IMR-90 (cell line): ENCODE measurements around the gene EIF4G2. TPM values are rescaled to one million over a fixed set of nuclear protein-coding genes. Genes with fewer than 3 reads are reported as not detected.

Experiments
- ATAC-seq: fragments of 200-7000 bp; cut with Tn5 transposase; 2 replicates; pipeline ENCODE4 v1.9.1; 2020; ENCODE audit warnings: low read depth, mild to moderate bottlenecking, moderate library complexity
- BruUV-seq: library from RNA; stranded (reverse); fragments of 400-500 nt; replicated peaks from 2 replicates; lab custom pipeline; 2021; lab: Mats Ljungman, UMichigan
- CTCF ChIA-PET: fragments of 300-600 bp; formaldehyde crosslinking; extraction: SDS; loops from one replicate; lab custom pipeline; 2021; ENCODE audit warnings: antibody characterized with exemption; lab: Yijun Ruan, JAX
- POLR2A ChIA-PET: fragments of 300-600 bp; sonication (Branson Sonifier 250); formaldehyde crosslinking; loops from one replicate; lab custom pipeline; 2022; ENCODE audit warnings: antibody characterized with exemption; ENCODE audit not compliant: unreplicated experiment; lab: Charles Lee
- DNase-seq: peaks from one replicate; pipeline ENCODE4 v3.0.0; 2013
- H2AFZ ChIP-seq: replicated peaks from 2 replicates; pipeline ENCODE3; 2013; ENCODE audit warnings: low read length, mild to moderate bottlenecking; ENCODE audit not compliant: poor library complexity
- H2AK5ac ChIP-seq: 2 replicates; pipeline ENCODE4 v1.6.1; 2013; ENCODE audit warnings: low read depth, low read length, inconsistent platforms
- H2AK9ac ChIP-seq: replicated peaks from 2 replicates; pipeline ENCODE3; 2013; ENCODE audit warnings: mild to moderate bottlenecking, low read depth, low read length, moderate library complexity; ENCODE audit not compliant: poor library complexity
- H2BK120ac ChIP-seq: 2 replicates; pipeline ENCODE4 v1.6.1; 2013; ENCODE audit warnings: low read depth, low read length, inconsistent platforms
- H2BK15ac ChIP-seq: 3 replicates; pipeline ENCODE4 v1.6.1; 2013; ENCODE audit warnings: low read depth, low read length, inconsistent platforms
- H2BK20ac ChIP-seq: 2 replicates; pipeline ENCODE4 v1.6.1; 2013; ENCODE audit warnings: low read depth, mild to moderate bottlenecking, inconsistent platforms, low read length, moderate library complexity
- H2BK5ac ChIP-seq: 2 replicates; pipeline ENCODE4 v1.6.1; 2013; ENCODE audit warnings: mild to moderate bottlenecking, low read depth, low read length, inconsistent platforms; ENCODE audit not compliant: poor library complexity, severe bottlenecking
- H3K14ac ChIP-seq: replicated peaks from 2 replicates; pipeline ENCODE4 v1.6.1; 2013; ENCODE audit warnings: low read depth, low read length, inconsistent platforms
- H3K18ac ChIP-seq: 2 replicates; pipeline ENCODE4 v1.6.1; 2013; ENCODE audit warnings: low read depth, low read length, control low read depth
- H3K23ac ChIP-seq: 2 replicates; pipeline ENCODE4 v1.6.1; 2013; ENCODE audit warnings: low read depth, low read length, inconsistent platforms
- H3K27ac ChIP-seq: 2 replicates; pipeline ENCODE4 v1.5.1; 2013; ENCODE audit warnings: mild to moderate bottlenecking, control low read depth, low read length; ENCODE audit not compliant: insufficient read depth
- H3K27me3 ChIP-seq: 2 replicates; pipeline ENCODE4 v1.6.1; 2013; ENCODE audit warnings: low read length; ENCODE audit not compliant: control insufficient read depth, insufficient read depth
- H3K36me3 ChIP-seq: 2 replicates; pipeline ENCODE4 v1.6.1; 2013; ENCODE audit warnings: low read length, mixed read lengths; ENCODE audit not compliant: control insufficient read depth, insufficient read depth
- H3K4ac ChIP-seq: 2 replicates; pipeline ENCODE4 v1.6.1; 2013; ENCODE audit warnings: low read depth, low read length, inconsistent platforms
- H3K4me1 ChIP-seq: 2 replicates; pipeline ENCODE4 v1.6.1; 2013; ENCODE audit warnings: low read length, mixed read lengths; ENCODE audit not compliant: control insufficient read depth, insufficient read depth
- H3K4me2 ChIP-seq: 2 replicates; pipeline ENCODE4 v1.6.1; 2013; ENCODE audit warnings: low read depth, mild to moderate bottlenecking, control low read depth, low read length, moderate library complexity
- H3K4me3 ChIP-seq: 2 replicates; pipeline ENCODE4 v1.5.1; 2013; ENCODE audit warnings: low read depth, mild to moderate bottlenecking, control low read depth, low read length, moderate library complexity; ENCODE audit not compliant: insufficient read depth
- H3K56ac ChIP-seq: 2 replicates; pipeline ENCODE4 v1.6.1; 2013; ENCODE audit warnings: low read length, inconsistent platforms; ENCODE audit not compliant: insufficient read depth; ENCODE audit errors: extremely low read depth
- H3K79me1 ChIP-seq, 2 experiments: 2 replicates each; pipeline ENCODE4 v1.6.1; 2013; ENCODE audit warnings: low read length in 2 of 2, inconsistent platforms in 1 of 2, low read depth in 1 of 2
- H3K9ac ChIP-seq: 2 replicates; pipeline ENCODE4 v1.6.1; 2013; ENCODE audit warnings: low read depth, low read length, control low read depth
- H3K9me1 ChIP-seq: 2 replicates; pipeline ENCODE4 v1.6.1; 2013; ENCODE audit warnings: low read length, inconsistent platforms; ENCODE audit not compliant: insufficient read depth
- H3K9me3 ChIP-seq: 2 replicates; pipeline ENCODE4 v1.6.1; 2013; ENCODE audit warnings: low read length; ENCODE audit not compliant: control insufficient read depth, insufficient read depth
- H4K20me1 ChIP-seq: 2 replicates; pipeline ENCODE4 v1.6.1; 2013; ENCODE audit warnings: low read length, inconsistent platforms; ENCODE audit not compliant: insufficient read depth
- H4K5ac ChIP-seq: 2 replicates; pipeline ENCODE4 v1.6.1; 2013; ENCODE audit warnings: mild to moderate bottlenecking, low read depth, low read length, control low read depth
- H4K8ac ChIP-seq, 2 experiments: 2 replicates each; pipeline ENCODE4 v1.6.1; 2013; ENCODE audit warnings: low read depth in 2 of 2, low read length in 2 of 2, control low read depth in 1 of 2, inconsistent platforms in 1 of 2
- H4K91ac ChIP-seq: 2 replicates; pipeline ENCODE4 v1.6.1; 2013; ENCODE audit warnings: low read depth, low read length, inconsistent platforms; ENCODE audit not compliant: insufficient read depth
- CEBPB ChIP-seq: IDR thresholded peaks from 2 replicates; pipeline ENCODE4 v1.6.1; 2012; ENCODE audit warnings: low read depth, low read length, improper control_type of control experiment
- ELK1 ChIP-seq: fragments of 150-350 bp; IDR thresholded peaks from 2 replicates; pipeline ENCODE4 v1.6.1; 2016; ENCODE audit warnings: low read depth, mild to moderate bottlenecking, low read length, moderate library complexity, borderline replicate concordance
- MAZ ChIP-seq: IDR thresholded peaks from 2 replicates; pipeline ENCODE4 v1.6.1; 2012; ENCODE audit warnings: low read depth, mild to moderate bottlenecking, low read length, improper control_type of control experiment, moderate library complexity, borderline replicate concordance
- NFE2L2 ChIP-seq: fragments of 150-350 bp; IDR thresholded peaks from 2 replicates; pipeline ENCODE4 v1.6.1; 2016; ENCODE audit warnings: low read depth, mild to moderate bottlenecking, low read length
- RCOR1 ChIP-seq: IDR thresholded peaks from 2 replicates; pipeline ENCODE4 v1.6.1; 2012; ENCODE audit warnings: mild to moderate bottlenecking, low read length, improper control_type of control experiment; ENCODE audit not compliant: insufficient replicate concordance
- RFX5 ChIP-seq: IDR thresholded peaks from 2 replicates; pipeline ENCODE4 v1.8.0; 2012; ENCODE audit warnings: low read depth, mild to moderate bottlenecking, low read length, moderate library complexity
- dilution Hi-C: fragments of 300-500 bp; cut with HindIII; formaldehyde crosslinking; loops from one replicate; pipeline ENCODE4 v1.14.3; 2018; ENCODE audit warnings: low sequenced_read_pairs; ENCODE audit not compliant: unreplicated experiment
- in situ Hi-C: fragments of 300-500 bp; cut with MboI; formaldehyde crosslinking; loops from 3 replicates; pipeline ENCODE4 v1.14.3; 2019; ENCODE audit warnings: low sequenced_read_pairs, inconsistent platforms, mixed read lengths
- intact Hi-C: fragments of 100-400 bp; cut with micrococcal nuclease; formaldehyde crosslinking; loops from 2 replicates; pipeline ENCODE4 v1.10.0; 2022
- microRNA-seq, 2 experiments: library from miRNA; stranded (forward) in 1 of 2; unstranded in 1 of 2; fragments of 10-50 nt in 1 of 2; fragments of <30 nt in 1 of 2; gene quantifications in 1 of 2; microRNA quantifications in 1 of 2; one replicate each; pipeline versions ENCODE3 to v1.1.0; 2013 to 2020; ENCODE audit not compliant: insufficient read depth in 1 of 2, insufficient read length in 1 of 2, unreplicated experiment in 1 of 2
- polyA plus RNA-seq, 3 experiments: library from polyadenylated mRNA; depleted of rRNA; stranded (reverse); fragments of >200 nt; gene quantifications; 2 replicates each; pipeline ENCODE4 v1.2.3, GENCODE V29; 2012; ENCODE audit warnings: low replicate concordance in 1 of 3
- small RNA-seq, 5 experiments: library from RNA; depleted of rRNA; stranded (forward); fragments of <200 nt; gene quantifications; one replicate each; pipeline ENCODE3, GENCODE V24; 2012
- total RNA-seq: library from RNA; depleted of rRNA; stranded (reverse); fragments of >200 nt; gene quantifications from 2 replicates; pipeline ENCODE4 v1.2.3, GENCODE V29; 2012; rRNA removed

EIF4G2 gene
- total and polyA plus RNA-seq, 2 of the 4 experiments (the other 2 are of a cell fraction): 492 to 1,216 TPM

- no peak overlapping the region for H3K14ac ChIP-seq
- intact Hi-C loops (no loop called here), dilution Hi-C loops (loop anchor here (25.0 kb wide), 1 partner anchor 235 kb away; no protein-coding TSS in a partner anchor), in situ Hi-C loops (loop anchor here (25.0 kb wide), 2 partner anchors 535 to 760 kb away; no protein-coding TSS in a partner anchor)
- no peaks in the 10 kb centered on the region for H3K9me3 ChIP-seq
- no peak overlapping the region for H3K27ac ChIP-seq
- no peak overlapping the region for H3K56ac ChIP-seq
- H3K4me1 ChIP-seq: no peaks in the 10 kb centered on the region; the same call in 1 of the 2 replicates
- H3K4ac ChIP-seq: no peak overlapping the region
- ATAC-seq (no peak), DNase-seq (no peak)
- H3K23ac ChIP-seq: no peak overlapping the region
- TF ChIP-seq RFX5 (no peak), ELK1 (no peak), NFE2L2 (no peak), CEBPB (0 out of 2 replicates have a peak, but pooled peaks have one; percentile 17), RCOR1 (no peak), MAZ (no peak)
- peaks cover 3% of the 10 kb centered on the region; the same call in 1 of the 2 replicates for H3K9me1 ChIP-seq
- no peak overlapping the region for H2AK9ac ChIP-seq
- no peak overlapping the region for H3K4me2 ChIP-seq
- no peak overlapping the region for H2AK5ac ChIP-seq
- no peak overlapping the region for H4K5ac ChIP-seq
- no peak overlapping the region for H2BK120ac ChIP-seq
- no peak overlapping the region for H2AFZ ChIP-seq
- no peak overlapping the region for H4K91ac ChIP-seq
- no peaks in the 10 kb centered on the region; the same call in 1 of the 2 replicates for H3K36me3 ChIP-seq
- BruUV-seq: no TSS peak
- H3K18ac ChIP-seq: no peak overlapping the region
- H4K8ac ChIP-seq: no peak overlapping the region
- H3K9ac ChIP-seq: no peak overlapping the region
- no peak overlapping the region for H2BK15ac ChIP-seq
- no peak overlapping the region for H3K4me3 ChIP-seq
- peaks cover 9% of the 10 kb centered on the region for H4K20me1 ChIP-seq
- H2BK20ac ChIP-seq: no peak overlapping the region
- H2BK5ac ChIP-seq: no peak overlapping the region
- H3K27me3 ChIP-seq: no peaks in the 10 kb centered on the region
- H3K79me1 ChIP-seq: peaks cover 12 to 15% of the 10 kb centered on the region in 2 experiments; a peak in 3 of 4 replicates
- ChIA-PET POLR2A (no interaction called here), CTCF (no interaction called here)
Measured at GRCh38 chr11:10747733-10748132, 61.0 kb downstream of the EIF4G2 start.

Small RNAs within 50 kb of the gene (microRNA-seq; reads per million reads assigned to microRNA genes)
- not detected for gene SNORD97 (ENCODE audit: insufficient read depth, insufficient read length)

Small RNAs within 50 kb of the gene (small RNA-seq; reads per million reads assigned to genes)
- gene SNORD97: 0 reads per million in 5 experiments

Other genes starting within 250 kb of the EIF4G2 start
- gene LYVE1, start 240.3 kb downstream of the EIF4G2 start, total RNA-seq: not detected in 2 replicates
- gene LYVE1, start 240.3 kb downstream of the EIF4G2 start, polyA plus RNA-seq (2012; rRNA removed): not detected in 2 replicates
- 21.1 and 25.8 TPM in 2 replicates for gene IRAG1, start 115.2 kb downstream of the EIF4G2 start, total RNA-seq
- gene IRAG1, start 115.2 kb downstream of the EIF4G2 start, polyA plus RNA-seq (2012; rRNA removed): 17.6 and 19.4 TPM in 2 replicates
- gene CTR9, start 57.7 kb downstream of the EIF4G2 start, total RNA-seq: 37.1 and 38.3 TPM in 2 replicates
- 14.4 and 16.8 TPM in 2 replicates for gene CTR9, start 57.7 kb downstream of the EIF4G2 start, polyA plus RNA-seq (2012; rRNA removed)
- 30.8 and 35.6 TPM in 2 replicates for gene ZBED5, start 49.1 kb upstream of the EIF4G2 start, total RNA-seq
- 26.1 and 28.2 TPM in 2 replicates for gene ZBED5, start 49.1 kb upstream of the EIF4G2 start, polyA plus RNA-seq (2012; rRNA removed)